Ishikawa (cell line): ENCODE data around the gene WAC.

ENCODE experiments used
- CEBPB ChIP-seq: IDR thresholded peaks from 2 replicates; pipeline ENCODE4 v1.6.1; 2012
- CREB1 ChIP-seq: IDR thresholded peaks from 2 replicates; pipeline ENCODE4 v1.6.1; 2012; ENCODE audit warnings: low read depth
- EGR1 ChIP-seq: IDR thresholded peaks from 2 replicates; pipeline ENCODE4 v1.6.1; 2012
- EP300 ChIP-seq: IDR thresholded peaks from 2 replicates; pipeline ENCODE4 v1.6.1; 2012; ENCODE audit warnings: borderline replicate concordance
- FOXM1 ChIP-seq: IDR thresholded peaks from 2 replicates; pipeline ENCODE4 v1.6.1; 2012; ENCODE audit warnings: low read depth, borderline replicate concordance
- MAX ChIP-seq: IDR thresholded peaks from 2 replicates; pipeline ENCODE4 v1.6.1; 2012
- NFIC ChIP-seq: IDR thresholded peaks from 2 replicates; pipeline ENCODE4 v1.6.1; 2012
- RAD21 ChIP-seq: IDR thresholded peaks from 2 replicates; pipeline ENCODE4 v1.6.1; 2012; ENCODE audit warnings: low read depth
- REST ChIP-seq: IDR thresholded peaks from 2 replicates; pipeline ENCODE4 v1.6.1; 2012; ENCODE audit warnings: low read depth, mild to moderate bottlenecking
- TAF1 ChIP-seq: IDR thresholded peaks from 2 replicates; pipeline ENCODE4 v1.6.1; 2012; ENCODE audit warnings: low read depth, mild to moderate bottlenecking
- TCF12 ChIP-seq: IDR thresholded peaks from 2 replicates; pipeline ENCODE4 v1.6.1; 2012; ENCODE audit warnings: low read depth
- TEAD4 ChIP-seq: IDR thresholded peaks from 2 replicates; pipeline ENCODE4 v1.6.1; 2012
- USF1 ChIP-seq: IDR thresholded peaks from 2 replicates; pipeline ENCODE4 v1.6.1; 2012
- YY1 ChIP-seq: IDR thresholded peaks from 2 replicates; pipeline ENCODE4 v1.6.1; 2012; ENCODE audit warnings: low read depth
- ZBTB7A ChIP-seq: IDR thresholded peaks from 2 replicates; pipeline ENCODE4 v1.6.1; 2012; ENCODE audit warnings: low read depth

WAC gene

GRCh38 chr10:28497313-28498126 is 35.4 kb upstream of the WAC start:
- TF ChIP-seq YY1 = no peak
- no peak for TF ChIP-seq TAF1
- TF ChIP-seq TCF12 = no peak
- TF ChIP-seq FOXM1 = no peak
- TF ChIP-seq NFIC = no peak
- no peak for TF ChIP-seq EP300
- TF ChIP-seq RAD21 = no peak
- no peak for TF ChIP-seq TEAD4
- TF ChIP-seq MAX = no peak
- TF ChIP-seq CREB1 = no peak
- TF ChIP-seq USF1 = no peak
- no peak for TF ChIP-seq EGR1
- TF ChIP-seq CEBPB = no peak; the same call in 1 of the 2 replicates
- no peak for TF ChIP-seq ZBTB7A
- no peak for TF ChIP-seq REST

GRCh38 chr10:28500203-28500602 is 32.7 kb upstream of the WAC start:
- peak; percentile 50 for TF ChIP-seq TEAD4

GRCh38 chr10:28503114-28503513 is 29.8 kb upstream of the WAC start:
- TF ChIP-seq FOXM1 (no peak), YY1 (no peak), CREB1 (no peak), RAD21 (no peak), EP300 (peak; percentile 56; the same call in 1 of the 2 replicates), TEAD4 (peak; percentile 40; the same call in 1 of the 2 replicates), EGR1 (no peak), TAF1 (no peak), ZBTB7A (no peak), NFIC (peak; percentile 94), CEBPB (no peak), USF1 (peak; percentile 59; the same call in 1 of the 2 replicates), TCF12 (peak; percentile 65; the same call in 1 of the 2 replicates), MAX (no peak)

GRCh38 chr10:28505359-28505959 is 27.5 kb upstream of the WAC start:
- TF ChIP-seq ZBTB7A (no peak), RAD21 (no peak), TEAD4 (no peak), YY1 (no peak), CEBPB (no peak), CREB1 (no peak), NFIC (no peak), EP300 (no peak), REST (no peak), FOXM1 (no peak), USF1 (no peak), MAX (no peak), TAF1 (no peak), EGR1 (no peak), TCF12 (no peak)
